ENCODE measurements around the gene NUP210L.

The NUP210L gene

GRCh38 chr1:154154534-154155191 lies at the start of gene NUP210L:
TSS of gene NUP210L (minus strand) at chr1:154155073.
- TF ChIP-seq CTCF (IDR thresholded peaks at IDR 0.05; ENCODE audit: borderline replicate concordance, control extremely low read depth, extremely low read depth, insufficient read depth, missing control alignments): no peak
- DNase-seq (ENCODE audit: low spot score): no peak

GRCh38 chr1:154199563-154199879 lies 44.6 kb upstream of the NUP210L start:
- DNase-seq (ENCODE audit: low spot score): no peak
- in situ Hi-C loops (cut with MboI; ENCODE audit: low sequenced_read_pairs, unreplicated experiment): loop anchor here (10.0 kb wide), 1 partner anchor 135 kb away; no protein-coding TSS in a partner anchor
- TF ChIP-seq CTCF (IDR thresholded peaks at IDR 0.05; ENCODE audit: borderline replicate concordance, control extremely low read depth, extremely low read depth, insufficient read depth, missing control alignments): no peak

More at GRCh38 chr1:154154534-154155191, at the start of gene NUP210L:
- in situ Hi-C loops (cut with MboI; ENCODE audit: low sequenced_read_pairs, unreplicated experiment): no loop called here

- DNase-seq (ENCODE audit: low spot score): peak; percentile 56
- in situ Hi-C loops (cut with MboI; ENCODE audit: low sequenced_read_pairs, unreplicated experiment): loop anchor here (10.0 kb wide), 1 partner anchor 136 kb away; no protein-coding TSS in a partner anchor
- peak; percentile 42 for TF ChIP-seq CTCF (IDR thresholded peaks at IDR 0.05; ENCODE audit: borderline replicate concordance, control extremely low read depth, extremely low read depth, insufficient read depth, missing control alignments)
Observed at GRCh38 chr1:154198756-154199562, 44.1 kb upstream of the NUP210L start.

- in situ Hi-C loops (cut with MboI; ENCODE audit: low sequenced_read_pairs, unreplicated experiment): loop anchor here (10.0 kb wide), 1 partner anchor 141 kb away; no protein-coding TSS in a partner anchor
- no peak for DNase-seq (ENCODE audit: low spot score)
- TF ChIP-seq CTCF (IDR thresholded peaks at IDR 0.05; ENCODE audit: borderline replicate concordance, control extremely low read depth, extremely low read depth, insufficient read depth, missing control alignments): no peak
Observed at GRCh38 chr1:154193821-154194220, 38.9 kb upstream of the NUP210L start.

GRCh38 chr1:154192476-154192875 lies 37.6 kb upstream of the NUP210L start:
- in situ Hi-C loops (cut with MboI; ENCODE audit: low sequenced_read_pairs, unreplicated experiment): loop anchor here (10.0 kb wide), 1 partner anchor 142 kb away; no protein-coding TSS in a partner anchor
- DNase-seq (ENCODE audit: low spot score): no peak

More at GRCh38 chr1:154192476-154192875, 37.6 kb upstream of the NUP210L start:
- TF ChIP-seq CTCF (IDR thresholded peaks at IDR 0.05; ENCODE audit: borderline replicate concordance, control extremely low read depth, extremely low read depth, insufficient read depth, missing control alignments): no peak
